ENCODE results near the gene EYA3. TPM values are rescaled to one million over a fixed set of nuclear protein-coding genes. Genes with fewer than 3 reads are reported as not detected.
A peak's percentile ranks its signal among the peaks of the same experiment; 100 is the strongest.

The EYA3 gene
- total RNA-seq, 1 donor from 2014 or later = 14.0 TPM

- DNase-seq = no peak
Observed at GRCh38 chr1:27935721-27936120, 152.7 kb downstream of the EYA3 start.

- DNase-seq = peak; percentile 54
Observed at GRCh38 chr1:27934818-27935549, 153.4 kb downstream of the EYA3 start, which contains the start of gene SMPDL3B. Gene SMPDL3B (plus strand): TSS chr1:27935000. CDS start chr1:27935184, 184 bp downstream.

GRCh38 chr1:27931759-27932158, 156.7 kb downstream of the EYA3 start:
- DNase-seq = no peak

GRCh38 chr1:27931184-27931583, 157.2 kb downstream of the EYA3 start:
- no peak for DNase-seq

GRCh38 chr1:27928216-27928954, 160.0 kb downstream of the EYA3 start:
- no peak for DNase-seq

GRCh38 chr1:27922272-27922671, 166.1 kb downstream of the EYA3 start:
- no peak for DNase-seq

Other genes with a start within 250 kb of the EYA3 start
- 21.8 and 27.9 TPM in 2 replicates for gene THEMIS2, start 216.1 kb downstream of the EYA3 start, total RNA-seq
- gene RPA2, start 174.0 kb downstream of the EYA3 start, total RNA-seq = 33.2 and 50.1 TPM in 2 replicates
- gene SMPDL3B, start 153.6 kb downstream of the EYA3 start, total RNA-seq = 0.68 and 1.6 TPM in 2 replicates
- 8.2 and 9.0 TPM in 2 replicates for gene XKR8, start 128.6 kb downstream of the EYA3 start, total RNA-seq
- gene PTAFR, start 88.1 kb upstream of the EYA3 start, total RNA-seq = 0.05 and 0.17 TPM in 2 replicates
- gene DNAJC8, start 144.4 kb upstream of the EYA3 start, total RNA-seq = 54.1 and 68.1 TPM in 2 replicates
- 102 and 104 TPM in 2 replicates for gene ATP5IF1, start 147.5 kb upstream of the EYA3 start, total RNA-seq
- gene SESN2, start 170.9 kb upstream of the EYA3 start, total RNA-seq = 9.9 and 14.3 TPM in 2 replicates
- gene MED18, start 240.4 kb upstream of the EYA3 start, total RNA-seq = 25.5 and 28.5 TPM in 2 replicates

Measured in dermis blood vessel endothelial cell (primary cell).